K562 (cell line): Measurements from ENCODE around the gene ZKSCAN4. TPM values are rescaled to one million over a fixed set of nuclear protein-coding genes. Genes with fewer than 3 reads are reported as not detected.

Experiments
- COPS2 ChIP-seq: fragments of 450-650 bp; conservative IDR thresholded peaks from 2 replicates; pipeline ENCODE4 v1.6.1; 2016; ENCODE audit warnings: mild to moderate bottlenecking, moderate library complexity
- CREBBP ChIP-seq: IDR thresholded peaks from one replicate; pipeline ENCODE4 v1.6.1; 2012; ENCODE audit warnings: low read depth, mild to moderate bottlenecking, control low read depth, inconsistent platforms, low read length
- CUX1 ChIP-seq: fragments of 200-800 bp; sonication (Bioruptor generic); IDR thresholded peaks from 2 replicates; pipeline ENCODE4 v1.6.1; 2016; ENCODE audit warnings: missing genetic modification characterization, missing compliant biosample characterization
- FOXM1 ChIP-seq, 2 experiments: fragments of 450-650 bp in 1 of 2; sonication (generic) in 1 of 2; formaldehyde crosslinking in 1 of 2; IDR thresholded peaks; 2 replicates each; pipeline versions ENCODE4 v1.6.1 to v1.9.0; 2017 to 2022; ENCODE audit warnings: low read depth in 2 of 2, mild to moderate bottlenecking in 2 of 2, missing genetic modification reagents in 1 of 2, moderate library complexity in 1 of 2
- GTF2F1 ChIP-seq: IDR thresholded peaks from 2 replicates; pipeline ENCODE4 v1.6.1; 2011; ENCODE audit warnings: low read depth, low read length, improper control_type of control experiment
- HDAC6 ChIP-seq: IDR thresholded peaks from 2 replicates; pipeline ENCODE4 v1.6.1; 2012; ENCODE audit warnings: low read depth, mild to moderate bottlenecking, control low read depth, inconsistent platforms, low read length, moderate library complexity
- IRF1 ChIP-seq: sonication (generic); formaldehyde crosslinking; IDR thresholded peaks from 2 replicates; pipeline ENCODE4 v1.8.0; 2022; ENCODE audit warnings: missing genetic modification reagents, mild to moderate bottlenecking, borderline replicate concordance
- JUND ChIP-seq, 2 experiments: IDR thresholded peaks; 2 replicates in 1 of 2; 3 replicates in 1 of 2; pipeline ENCODE4 v1.6.1; 2011; ENCODE audit warnings: borderline replicate concordance in 2 of 2, low read depth in 2 of 2, low read length in 2 of 2, improper control_type of control experiment in 1 of 2, missing biosample characterization in 1 of 2, missing genetic modification characterization in 1 of 2, missing genetic modification reagents in 1 of 2
- MITF ChIP-seq: IDR thresholded peaks from 2 replicates; pipeline ENCODE4 v1.6.1; 2014; ENCODE audit warnings: antibody characterized with exemption
- NUFIP1 ChIP-seq: fragments of 450-650 bp; IDR thresholded peaks from 2 replicates; pipeline ENCODE4 v1.6.1; 2018; ENCODE audit not compliant: partially characterized antibody
- PTRF ChIP-seq: fragments of 450-650 bp; IDR thresholded peaks from 2 replicates; pipeline ENCODE4 v1.6.1; 2016; ENCODE audit warnings: mild to moderate bottlenecking, missing genetic modification characterization, missing compliant biosample characterization
- WHSC1 ChIP-seq: IDR thresholded peaks from one replicate; pipeline ENCODE4 v1.6.1; 2012; ENCODE audit warnings: low read length, control low read depth, inconsistent platforms
- XRCC5 ChIP-seq: fragments of 200-400 bp; formaldehyde crosslinking; IDR thresholded peaks from 2 replicates; pipeline ENCODE4 v1.6.1; 2017; ENCODE audit warnings: low read depth, mild to moderate bottlenecking, low read length
- ZEB2 ChIP-seq: fragments of 450-650 bp; IDR thresholded peaks from 2 replicates; pipeline ENCODE4 v1.6.1; 2016
- ZFP36 ChIP-seq: fragments of 150-350 bp; IDR thresholded peaks from 2 replicates; pipeline ENCODE4 v1.6.1; 2018; ENCODE audit warnings: low read length, low read depth; ENCODE audit not compliant: partially characterized antibody
- ZFPM2 ChIP-seq: fragments of 250-450 bp; sonication (Bioruptor Pico); IDR thresholded peaks from 2 replicates; pipeline ENCODE4 v1.5.1; 2022; ENCODE audit warnings: mild to moderate bottlenecking
- ZNF512 ChIP-seq: IDR thresholded peaks from 2 replicates; pipeline ENCODE4 v1.6.1; 2016; ENCODE audit warnings: missing genetic modification characterization, missing compliant biosample characterization
- polyA plus RNA-seq, 8 experiments: library from polyadenylated mRNA; depleted of rRNA in 4 of 8; stranded (reverse) in 5 of 8; unstranded in 3 of 8; fragments of >200 nt; fragmentation: Nextera tagmentation in 2 of 8; fragmentation: Illumina TruSeq in 1 of 8; extraction: Ambion mirVana in 2 of 8; extraction: Trizol in 1 of 8; gene quantifications; 2 replicates each; pipeline versions ENCODE4 v1.2.1 to v1.2.3, GENCODE V29; 2011 to 2014; ENCODE audit warnings: inconsistent platforms in 1 of 8, missing spikeins in 1 of 8
- total RNA-seq, 7 experiments: library from RNA; depleted of rRNA in 6 of 7; stranded (reverse); fragments of >200 nt in 6 of 7; fragmentation: Illumina TruSeq in 2 of 7; extraction: Trizol in 2 of 7; gene quantifications; 2 replicates each; pipeline versions ENCODE4 v1.2.1 to v1.2.3, GENCODE V29; 2011 to 2021; ENCODE audit warnings: low replicate concordance in 1 of 7

The ZKSCAN4 gene
- total and polyA plus RNA-seq, 9 of the 15 experiments (the other 6 are each of a cell fraction or from before 2014, with no cell fraction given) = 1.2 to 5.3 (median 4.7) TPM

GRCh38 chr6:28218312-28219248, 33.5 kb downstream of the ZKSCAN4 start (continued):
- TF ChIP-seq IRF1 (CRISPR knock-in tag) (no peak), HDAC6 (no peak), FOXM1 (IDR thresholded peaks at IDR 0.05; ENCODE audit: low read depth) (no peak), FOXM1 (CRISPR knock-in tag; IDR thresholded peaks at IDR 0.05; ENCODE audit: low read depth) (peak; percentile 79), COPS2 (no peak), NUFIP1 (no peak), CREBBP (no peak), ZEB2 (0 out of 2 replicates have a peak, but pooled peaks have one; percentile 11), WHSC1 (no peak), XRCC5 (no peak), ZNF512 (tag) (no peak), GTF2F1 (no peak), ZFP36 (no peak), MITF (no peak), PTRF (tag) (no peak), CUX1 (0 out of 2 replicates have a peak, but pooled peaks have one; percentile 38), ZFPM2 (no peak), JUND (IDR thresholded peaks at IDR 0.05; ENCODE audit: borderline replicate concordance, low read depth, low read length) (no peak), JUND (tag; IDR thresholded peaks at IDR 0.05; ENCODE audit: borderline replicate concordance, low read depth, low read length) (no peak; the same call in 2 of the 3 replicates)
